Trophoblast cell (in vitro differentiated cells and primary cell): ENCODE measurements around the gene KIR3DL2.
"Not testable (repeated sequence)": the region's sequence is repeated elsewhere in the genome, so short reads cannot be mapped to it uniquely, and the experiment has no call there.

Experiments
- DNase-seq, 2 donors: peaks; one replicate each; pipeline ENCODE4 v3.0.0-alpha.2; 2016
- H2AFZ ChIP-seq: 2 replicates; pipeline ENCODE4 v1.6.1; 2013; ENCODE audit warnings: low read length, moderate library complexity, mild to moderate bottlenecking; ENCODE audit not compliant: insufficient read depth, poor library complexity
- H2AK5ac ChIP-seq: 2 replicates; pipeline ENCODE4 v1.6.1; 2013; ENCODE audit warnings: mild to moderate bottlenecking, low read length
- H2BK120ac ChIP-seq: 2 replicates; pipeline ENCODE4 v1.6.1; 2013; ENCODE audit warnings: low read length, mild to moderate bottlenecking, moderate library complexity; ENCODE audit not compliant: insufficient read depth, poor library complexity
- H2BK12ac ChIP-seq: 2 replicates; pipeline ENCODE4 v1.6.1; 2013; ENCODE audit warnings: mild to moderate bottlenecking, low read length, moderate library complexity
- H2BK5ac ChIP-seq: 2 replicates; pipeline ENCODE4 v1.6.1; 2013; ENCODE audit warnings: low read length, low read depth, moderate library complexity, mild to moderate bottlenecking; ENCODE audit not compliant: poor library complexity
- H3K14ac ChIP-seq: 2 replicates; pipeline ENCODE4 v1.6.1; 2013; ENCODE audit warnings: mild to moderate bottlenecking, low read length
- H3K18ac ChIP-seq: 2 replicates; pipeline ENCODE4 v1.6.1; 2013; ENCODE audit warnings: mild to moderate bottlenecking, low read length
- H3K23ac ChIP-seq: 2 replicates; pipeline ENCODE4 v1.6.1; 2013; ENCODE audit warnings: low read length
- H3K27ac ChIP-seq: 2 replicates; pipeline ENCODE4 v1.5.1; 2013; ENCODE audit warnings: low read depth, mild to moderate bottlenecking, inconsistent platforms, low read length, moderate library complexity
- H3K27me3 ChIP-seq: 2 replicates; pipeline ENCODE4 v1.6.1; 2013; ENCODE audit warnings: inconsistent platforms, mild to moderate bottlenecking, low read length, moderate library complexity; ENCODE audit not compliant: insufficient read depth
- H3K36me3 ChIP-seq, 2 experiments: 1 replicate in 1 of 2; 2 replicates in 1 of 2; pipeline ENCODE4 v1.6.1; 2013; ENCODE audit warnings: low read length in 2 of 2, mild to moderate bottlenecking in 2 of 2, moderate library complexity in 1 of 2; ENCODE audit not compliant: insufficient read depth in 2 of 2, control insufficient read depth in 1 of 2
- H3K4ac ChIP-seq: 2 replicates; pipeline ENCODE4 v1.6.1; 2013; ENCODE audit warnings: low read depth, mild to moderate bottlenecking, low read length, moderate library complexity
- H3K4me1 ChIP-seq, 2 experiments: 1 replicate in 1 of 2; 2 replicates in 1 of 2; pipeline ENCODE4 v1.6.1; 2013; ENCODE audit warnings: low read length in 2 of 2, mild to moderate bottlenecking in 2 of 2, moderate library complexity in 1 of 2; ENCODE audit not compliant: insufficient read depth in 2 of 2, control insufficient read depth in 1 of 2
- H3K4me2 ChIP-seq: 2 replicates; pipeline ENCODE4 v1.6.1; 2013; ENCODE audit warnings: inconsistent platforms, mild to moderate bottlenecking, low read length, moderate library complexity
- H3K4me3 ChIP-seq: 2 replicates; pipeline ENCODE4 v1.5.1; 2013; ENCODE audit warnings: mild to moderate bottlenecking, low read depth, low read length, inconsistent platforms
- H3K79me1 ChIP-seq: one replicate; pipeline ENCODE4 v1.6.1; 2013; ENCODE audit warnings: low read length
- H3K79me2 ChIP-seq: 2 replicates; pipeline ENCODE4 v1.6.1; 2013; ENCODE audit warnings: low read length, mild to moderate bottlenecking; ENCODE audit not compliant: control insufficient read depth, insufficient read depth, poor library complexity
- H3K9ac ChIP-seq: 2 replicates; pipeline ENCODE4 v1.6.1; 2013; ENCODE audit warnings: mild to moderate bottlenecking, low read length
- H3K9me3 ChIP-seq: 2 replicates; pipeline ENCODE4 v1.6.1; 2013; ENCODE audit warnings: low read depth, mild to moderate bottlenecking, control low read depth, inconsistent platforms, low read length; ENCODE audit not compliant: insufficient read depth
- H4K12ac ChIP-seq: 2 replicates; pipeline ENCODE4 v1.6.1; 2013; ENCODE audit warnings: low read depth, mild to moderate bottlenecking, low read length, moderate library complexity
- H4K8ac ChIP-seq: 2 replicates; pipeline ENCODE4 v1.6.1; 2013; ENCODE audit warnings: low read depth, mild to moderate bottlenecking, low read length, moderate library complexity
- H4K91ac ChIP-seq: one replicate; pipeline ENCODE4 v1.6.1; 2013; ENCODE audit warnings: low read depth, mild to moderate bottlenecking, low read length, moderate library complexity
- WGBS: extraction: QIAGEN DNeasy Blood & Tissue Kit; methylation state at CpG from one replicate; pipeline ENCODE4 v1.1.7; 2013; ENCODE audit warnings: missing lambda C conversion rate; ENCODE audit not compliant: insufficient read length, insufficient coverage; ENCODE audit errors: extremely low coverage; 5-methylcytosine and 5-hydroxymethylcytosine counted together

Gene KIR3DL2

DNA sequence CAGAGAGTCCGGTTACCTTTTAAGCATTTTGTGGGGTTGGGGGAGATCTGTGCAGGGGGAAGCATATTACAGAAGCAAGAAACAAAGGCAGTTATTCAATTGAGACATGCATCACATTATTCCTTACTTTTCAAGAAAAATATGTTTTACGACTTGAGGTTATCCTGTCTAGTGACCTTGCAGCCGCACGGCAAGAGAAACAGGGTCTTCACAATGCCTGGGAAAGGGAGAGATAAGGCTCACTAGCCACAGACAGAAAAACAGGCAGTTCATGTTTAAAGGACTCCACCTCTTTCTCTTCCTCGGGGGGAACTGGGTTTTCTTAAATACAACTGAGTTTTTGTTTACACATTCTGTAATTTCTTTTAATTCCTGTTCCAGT is 55.2 kb downstream of the KIR3DL2 start:
- H3K27ac ChIP-seq = peak overlapping the region; percentile 70

GRCh38 chr19:54905803-54906511 is 55.7 kb downstream of the KIR3DL2 start, which contains the start of gene NCR1:
Gene NCR1 (plus strand): TSS chr19:54906148. CDS start chr19:54906188, 40 bp downstream.
- no peak within 1 kb of the TSS for H2AFZ ChIP-seq
- no peaks in the 10 kb centered on the region for H3K27me3 ChIP-seq
- H3K36me3 ChIP-seq = no peaks in the 10 kb centered on the region
- H3K79me1 ChIP-seq = peaks cover 10% of the 10 kb centered on the region
- peak; percentile 43 to 69 for DNase-seq
- H4K91ac ChIP-seq = peak within 1 kb of the TSS; percentile 78
- H2BK12ac ChIP-seq = peak within 1 kb of the TSS; percentile 20
- peak within 1 kb of the TSS; percentile 31 for H3K9ac ChIP-seq
- H3K14ac ChIP-seq = peak within 1 kb of the TSS; percentile 23
- no peak within 1 kb of the TSS for H3K4me3 ChIP-seq
- no CpG with 5 or more reads among the region's 22 CpGs for WGBS
- peaks cover 6% of the 10 kb centered on the region for H3K9me3 ChIP-seq
- H3K4me2 ChIP-seq = no peak within 1 kb of the TSS
- H2BK120ac ChIP-seq = peak within 1 kb of the TSS; percentile 3
- H2AK5ac ChIP-seq = peak within 1 kb of the TSS; percentile 24
- peak within 1 kb of the TSS; percentile 11 for H2BK5ac ChIP-seq
- peak within 1 kb of the TSS; percentile 70 for H3K27ac ChIP-seq
- H3K79me2 ChIP-seq = no peaks in the 10 kb centered on the region
- H3K23ac ChIP-seq = no peak within 1 kb of the TSS
- no peak within 1 kb of the TSS for H4K12ac ChIP-seq
- peak within 1 kb of the TSS; percentile 11 for H4K8ac ChIP-seq
- no peak within 1 kb of the TSS for H3K4ac ChIP-seq
- H3K4me1 ChIP-seq = peaks cover 10 to 12% of the 10 kb centered on the region in 2 experiments
- no peak within 1 kb of the TSS for H3K18ac ChIP-seq

More for the DNA sequence above, 55.2 kb downstream of the KIR3DL2 start:
- Histone ChIP-seq H4K91ac (no peak overlapping the region), H3K14ac (no peak overlapping the region), H2BK12ac (no peak overlapping the region), H4K8ac (no peak overlapping the region), H3K9me3 (peaks cover 6% of the 10 kb centered on the region), H3K36me3 (no peaks in the 10 kb centered on the region), H3K79me1 (peaks cover 12% of the 10 kb centered on the region), H3K18ac (no peak overlapping the region), H2AK5ac (no peak overlapping the region), H2BK120ac (no peak overlapping the region), H3K79me2 (no peaks in the 10 kb centered on the region), H3K4me1 (peaks cover 10 to 12% of the 10 kb centered on the region in 2 experiments), H3K27me3 (no peaks in the 10 kb centered on the region), H3K4me3 (no peak overlapping the region), H2BK5ac (no peak overlapping the region), H3K23ac (no peak overlapping the region), H3K4me2 (no peak overlapping the region), H3K9ac (no peak overlapping the region), H4K12ac (no peak overlapping the region), H3K4ac (no peak overlapping the region), H2AFZ (no peak overlapping the region)
- WGBS = no CpG with 5 or more reads among the region's 5 CpGs
- DNase-seq = no peak

- Histone ChIP-seq H4K8ac (peak overlapping the region; percentile 11), H2BK5ac (no peak overlapping the region), H3K79me2 (no peaks in the 10 kb centered on the region), H2AK5ac (peak overlapping the region; percentile 24), H3K36me3 (no peaks in the 10 kb centered on the region), H3K4me1 (peaks cover 10 to 12% of the 10 kb centered on the region in 2 experiments), H4K91ac (peak overlapping the region; percentile 78), H2AFZ (no peak overlapping the region), H3K27me3 (no peaks in the 10 kb centered on the region), H3K4me2 (no peak overlapping the region), H2BK120ac (no peak overlapping the region), H3K9ac (no peak overlapping the region), H3K79me1 (peaks cover 10% of the 10 kb centered on the region), H3K23ac (no peak overlapping the region), H3K27ac (peak overlapping the region; percentile 70), H2BK12ac (peak overlapping the region; percentile 5), H4K12ac (no peak overlapping the region), H3K4me3 (no peak overlapping the region), H3K14ac (no peak overlapping the region), H3K4ac (no peak overlapping the region), H3K18ac (no peak overlapping the region), H3K9me3 (peaks cover 6% of the 10 kb centered on the region)
- no CpG with 5 or more reads among the region's 7 CpGs for WGBS
- DNase-seq = no peak
Observed at GRCh38 chr19:54906819-54907218, 56.6 kb downstream of the KIR3DL2 start.

- H3K4me2 ChIP-seq, H2BK120ac ChIP-seq, H3K18ac ChIP-seq, H3K79me1 ChIP-seq, H3K79me2 ChIP-seq, H2AK5ac ChIP-seq, H3K14ac ChIP-seq, H3K27ac ChIP-seq, DNase-seq, H3K4ac ChIP-seq, H3K36me3 ChIP-seq, H3K9ac ChIP-seq, H4K12ac ChIP-seq, H2BK5ac ChIP-seq, H2AFZ ChIP-seq, H3K23ac ChIP-seq, H3K4me3 ChIP-seq, H4K8ac ChIP-seq, H2BK12ac ChIP-seq, H3K27me3 ChIP-seq, H3K9me3 ChIP-seq, H4K91ac ChIP-seq: not testable (repeated sequence)
- H3K4me1 ChIP-seq = peaks cover 10 to 12% of the 10 kb centered on the region in 2 experiments
- WGBS = no CpG with 5 or more reads among the region's 5 CpGs
Observed at GRCh38 chr19:54907899-54908298, 57.7 kb downstream of the KIR3DL2 start.
